22Rv1 (cell line): ENCODE results near the gene PGAM2.

ENCODE experiments used
- ZFX ChIP-seq: fragments of 450-650 bp; IDR thresholded peaks from 2 replicates; pipeline ENCODE4 v1.6.1; 2017; ENCODE audit warnings: antibody characterized with exemption, borderline replicate concordance
- TF ChIP-seq, protein P1 (sequence below): fragments of 450-650 bp; IDR thresholded peaks from 2 replicates; pipeline ENCODE4 v1.5.1; 2017; ENCODE audit warnings: mild to moderate bottlenecking

DNA sequence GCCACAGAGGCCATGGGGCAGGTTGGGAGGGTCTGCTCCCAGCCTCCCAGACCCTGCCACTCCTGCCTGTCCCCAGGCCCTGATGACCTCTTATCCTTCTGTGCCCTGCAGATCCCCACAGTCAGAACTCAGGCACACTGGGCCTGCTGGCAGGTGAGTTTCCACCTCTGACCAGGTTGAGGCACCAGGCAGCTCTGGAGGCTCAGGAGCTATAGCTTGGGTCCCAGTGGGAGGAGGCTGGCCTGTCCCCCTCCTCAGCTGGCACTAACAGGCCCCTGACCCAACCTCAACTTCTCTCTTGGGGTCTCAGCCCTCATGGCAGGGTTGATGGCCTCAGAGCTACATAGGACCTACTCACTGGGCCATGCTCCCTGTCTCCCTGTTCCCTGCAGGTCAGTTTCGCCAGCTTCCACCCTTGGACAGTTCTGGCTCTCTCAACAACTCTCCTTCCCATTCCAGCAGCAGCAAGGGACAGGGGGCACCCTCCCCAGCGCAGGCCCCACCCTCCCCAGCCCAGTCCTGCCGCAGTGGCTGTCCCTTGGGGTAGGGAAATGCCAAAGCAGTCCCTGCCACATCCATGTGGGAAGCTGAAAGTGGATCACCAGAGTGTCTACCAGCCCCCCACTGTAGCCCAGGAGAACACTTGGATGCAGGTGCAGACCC lies 36.1 kb upstream of the PGAM2 start:
- TF ChIP-seq, protein P1, sequence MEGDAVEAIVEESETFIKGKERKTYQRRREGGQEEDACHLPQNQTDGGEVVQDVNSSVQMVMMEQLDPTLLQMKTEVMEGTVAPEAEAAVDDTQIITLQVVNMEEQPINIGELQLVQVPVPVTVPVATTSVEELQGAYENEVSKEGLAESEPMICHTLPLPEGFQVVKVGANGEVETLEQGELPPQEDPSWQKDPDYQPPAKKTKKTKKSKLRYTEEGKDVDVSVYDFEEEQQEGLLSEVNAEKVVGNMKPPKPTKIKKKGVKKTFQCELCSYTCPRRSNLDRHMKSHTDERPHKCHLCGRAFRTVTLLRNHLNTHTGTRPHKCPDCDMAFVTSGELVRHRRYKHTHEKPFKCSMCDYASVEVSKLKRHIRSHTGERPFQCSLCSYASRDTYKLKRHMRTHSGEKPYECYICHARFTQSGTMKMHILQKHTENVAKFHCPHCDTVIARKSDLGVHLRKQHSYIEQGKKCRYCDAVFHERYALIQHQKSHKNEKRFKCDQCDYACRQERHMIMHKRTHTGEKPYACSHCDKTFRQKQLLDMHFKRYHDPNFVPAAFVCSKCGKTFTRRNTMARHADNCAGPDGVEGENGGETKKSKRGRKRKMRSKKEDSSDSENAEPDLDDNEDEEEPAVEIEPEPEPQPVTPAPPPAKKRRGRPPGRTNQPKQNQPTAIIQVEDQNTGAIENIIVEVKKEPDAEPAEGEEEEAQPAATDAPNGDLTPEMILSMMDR: no peak
- TF ChIP-seq ZFX: no peak
